ENCODE measurements around the gene COL5A1.

The COL5A1 gene

GRCh38 chr9:134835448-134835847 lies 193.8 kb downstream of the COL5A1 start:
- DNase-seq (ENCODE audit: low read depth in 2 of 2) = no peak

- no peak for DNase-seq (ENCODE audit: low read depth in 2 of 2)
Observed at GRCh38 chr9:134835987-134836386, 194.4 kb downstream of the COL5A1 start.

GRCh38 chr9:134836406-134836970 lies 194.9 kb downstream of the COL5A1 start:
- DNase-seq (ENCODE audit: low read depth in 2 of 2) = no peak

GRCh38 chr9:134837529-134837928 lies 195.9 kb downstream of the COL5A1 start:
- DNase-seq (ENCODE audit: low read depth in 2 of 2) = no peak

GRCh38 chr9:134838651-134839454 lies 197.2 kb downstream of the COL5A1 start:
- no peak for DNase-seq (ENCODE audit: low read depth in 2 of 2)

- DNase-seq (ENCODE audit: low read depth in 2 of 2) = no peak
Observed at GRCh38 chr9:134839455-134840125, 198.0 kb downstream of the COL5A1 start.

GRCh38 chr9:134840511-134840910 lies 198.9 kb downstream of the COL5A1 start:
- DNase-seq (ENCODE audit: low read depth in 2 of 2) = no peak

- no peak for DNase-seq (ENCODE audit: low read depth in 2 of 2)
Observed at GRCh38 chr9:134841180-134841904, 199.7 kb downstream of the COL5A1 start.

- no peak for DNase-seq (ENCODE audit: low read depth in 2 of 2)
Observed at GRCh38 chr9:134842321-134842720, 200.7 kb downstream of the COL5A1 start.

GRCh38 chr9:134843740-134844139 lies 202.1 kb downstream of the COL5A1 start:
- no peak for DNase-seq (ENCODE audit: low read depth in 2 of 2)

- no peak for DNase-seq (ENCODE audit: low read depth in 2 of 2)
Observed at GRCh38 chr9:134844821-134845220, 203.2 kb downstream of the COL5A1 start.

- DNase-seq (ENCODE audit: low read depth in 2 of 2) = no peak
Observed at GRCh38 chr9:134846187-134846586, 204.6 kb downstream of the COL5A1 start.

GRCh38 chr9:134846699-134847098 lies 205.1 kb downstream of the COL5A1 start:
- DNase-seq (ENCODE audit: low read depth in 2 of 2) = no peak

GRCh38 chr9:134847138-134847537 lies 205.5 kb downstream of the COL5A1 start:
- no peak for DNase-seq (ENCODE audit: low read depth in 2 of 2)

- DNase-seq (ENCODE audit: low read depth in 2 of 2) = no peak
Observed at GRCh38 chr9:134847752-134848432, 206.3 kb downstream of the COL5A1 start.

GRCh38 chr9:134848504-134848903 lies 206.9 kb downstream of the COL5A1 start:
- no peak for DNase-seq (ENCODE audit: low read depth in 2 of 2)

- DNase-seq (ENCODE audit: low read depth in 2 of 2) = no peak
Observed at GRCh38 chr9:134850611-134851010, 209.0 kb downstream of the COL5A1 start.

- no peak for DNase-seq (ENCODE audit: low read depth in 2 of 2)
Observed at GRCh38 chr9:134851020-134851419, 209.4 kb downstream of the COL5A1 start.

GRCh38 chr9:134852906-134853654 lies 211.5 kb downstream of the COL5A1 start:
- no peak for DNase-seq (ENCODE audit: low read depth in 2 of 2)

- DNase-seq (ENCODE audit: low read depth in 2 of 2) = no peak
Observed at GRCh38 chr9:134853893-134854292, 212.3 kb downstream of the COL5A1 start.

GRCh38 chr9:134854541-134854981 lies 213.0 kb downstream of the COL5A1 start:
- no peak for DNase-seq (ENCODE audit: low read depth in 2 of 2)
